ENCODE measurements around the gene DDX5. TPM values are rescaled to one million over a fixed set of nuclear protein-coding genes. Genes with fewer than 3 reads are reported as not detected.
A peak's percentile ranks its signal among the peaks of the same experiment; 100 is the strongest.

Gene DDX5
- total and polyA plus RNA-seq, 2 of the 13 experiments (the other 11 are each of a cell fraction or from before 2014, with no cell fraction given): 503 to 684 TPM

- TF ChIP-seq, protein P1, sequence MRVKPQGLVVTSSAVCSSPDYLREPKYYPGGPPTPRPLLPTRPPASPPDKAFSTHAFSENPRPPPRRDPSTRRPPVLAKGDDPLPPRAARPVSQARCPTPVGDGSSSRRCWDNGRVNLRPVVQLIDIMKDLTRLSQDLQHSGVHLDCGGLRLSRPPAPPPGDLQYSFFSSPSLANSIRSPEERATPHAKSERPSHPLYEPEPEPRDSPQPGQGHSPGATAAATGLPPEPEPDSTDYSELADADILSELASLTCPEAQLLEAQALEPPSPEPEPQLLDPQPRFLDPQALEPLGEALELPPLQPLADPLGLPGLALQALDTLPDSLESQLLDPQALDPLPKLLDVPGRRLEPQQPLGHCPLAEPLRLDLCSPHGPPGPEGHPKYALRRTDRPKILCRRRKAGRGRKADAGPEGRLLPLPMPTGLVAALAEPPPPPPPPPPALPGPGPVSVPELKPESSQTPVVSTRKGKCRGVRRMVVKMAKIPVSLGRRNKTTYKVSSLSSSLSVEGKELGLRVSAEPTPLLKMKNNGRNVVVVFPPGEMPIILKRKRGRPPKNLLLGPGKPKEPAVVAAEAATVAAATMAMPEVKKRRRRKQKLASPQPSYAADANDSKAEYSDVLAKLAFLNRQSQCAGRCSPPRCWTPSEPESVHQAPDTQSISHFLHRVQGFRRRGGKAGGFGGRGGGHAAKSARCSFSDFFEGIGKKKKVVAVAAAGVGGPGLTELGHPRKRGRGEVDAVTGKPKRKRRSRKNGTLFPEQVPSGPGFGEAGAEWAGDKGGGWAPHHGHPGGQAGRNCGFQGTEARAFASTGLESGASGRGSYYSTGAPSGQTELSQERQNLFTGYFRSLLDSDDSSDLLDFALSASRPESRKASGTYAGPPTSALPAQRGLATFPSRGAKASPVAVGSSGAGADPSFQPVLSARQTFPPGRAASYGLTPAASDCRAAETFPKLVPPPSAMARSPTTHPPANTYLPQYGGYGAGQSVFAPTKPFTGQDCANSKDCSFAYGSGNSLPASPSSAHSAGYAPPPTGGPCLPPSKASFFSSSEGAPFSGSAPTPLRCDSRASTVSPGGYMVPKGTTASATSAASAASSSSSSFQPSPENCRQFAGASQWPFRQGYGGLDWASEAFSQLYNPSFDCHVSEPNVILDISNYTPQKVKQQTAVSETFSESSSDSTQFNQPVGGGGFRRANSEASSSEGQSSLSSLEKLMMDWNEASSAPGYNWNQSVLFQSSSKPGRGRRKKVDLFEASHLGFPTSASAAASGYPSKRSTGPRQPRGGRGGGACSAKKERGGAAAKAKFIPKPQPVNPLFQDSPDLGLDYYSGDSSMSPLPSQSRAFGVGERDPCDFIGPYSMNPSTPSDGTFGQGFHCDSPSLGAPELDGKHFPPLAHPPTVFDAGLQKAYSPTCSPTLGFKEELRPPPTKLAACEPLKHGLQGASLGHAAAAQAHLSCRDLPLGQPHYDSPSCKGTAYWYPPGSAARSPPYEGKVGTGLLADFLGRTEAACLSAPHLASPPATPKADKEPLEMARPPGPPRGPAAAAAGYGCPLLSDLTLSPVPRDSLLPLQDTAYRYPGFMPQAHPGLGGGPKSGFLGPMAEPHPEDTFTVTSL (CRISPR knock-in tag; IDR thresholded peaks at IDR 0.05; ENCODE audit: borderline replicate concordance): no peak; the same call in 1 of the 2 replicates
- TF ChIP-seq ZNF75D (CRISPR knock-in tag; IDR thresholded peaks at IDR 0.05; ENCODE audit: borderline replicate concordance) (no peak), ZFP36L2 (CRISPR knock-in tag; IDR thresholded peaks at IDR 0.05) (peak; percentile 24; the same call in 1 of the 2 replicates), PTBP1 (IDR thresholded peaks at IDR 0.05; ENCODE audit: low read depth, low read length, poor library complexity, severe bottlenecking) (no peak), ZNF446 (CRISPR knock-in tag; IDR thresholded peaks at IDR 0.05) (peak; percentile 94), SP1 (IDR thresholded peaks at IDR 0.05) (no peak), SP1 (CRISPR knock-in tag; IDR thresholded peaks at IDR 0.05) (peak; percentile 46), ZFP41 (CRISPR knock-in tag; IDR thresholded peaks at IDR 0.05; ENCODE audit: borderline replicate concordance) (0 out of 2 replicates have a peak, but pooled peaks have one; percentile 10), ZBTB21 (CRISPR knock-in tag; IDR thresholded peaks at IDR 0.05) (peak; percentile 69), HIVEP1 (CRISPR knock-in tag; IDR thresholded peaks at IDR 0.05) (peak; percentile 86), DBP (CRISPR knock-in tag; IDR thresholded peaks at IDR 0.05; ENCODE audit: not compliant biosample characterization) (peak; percentile 67), ZNF512B (CRISPR knock-in tag; IDR thresholded peaks at IDR 0.05; ENCODE audit: borderline replicate concordance) (no peak)
- TF ChIP-seq, protein P2, sequence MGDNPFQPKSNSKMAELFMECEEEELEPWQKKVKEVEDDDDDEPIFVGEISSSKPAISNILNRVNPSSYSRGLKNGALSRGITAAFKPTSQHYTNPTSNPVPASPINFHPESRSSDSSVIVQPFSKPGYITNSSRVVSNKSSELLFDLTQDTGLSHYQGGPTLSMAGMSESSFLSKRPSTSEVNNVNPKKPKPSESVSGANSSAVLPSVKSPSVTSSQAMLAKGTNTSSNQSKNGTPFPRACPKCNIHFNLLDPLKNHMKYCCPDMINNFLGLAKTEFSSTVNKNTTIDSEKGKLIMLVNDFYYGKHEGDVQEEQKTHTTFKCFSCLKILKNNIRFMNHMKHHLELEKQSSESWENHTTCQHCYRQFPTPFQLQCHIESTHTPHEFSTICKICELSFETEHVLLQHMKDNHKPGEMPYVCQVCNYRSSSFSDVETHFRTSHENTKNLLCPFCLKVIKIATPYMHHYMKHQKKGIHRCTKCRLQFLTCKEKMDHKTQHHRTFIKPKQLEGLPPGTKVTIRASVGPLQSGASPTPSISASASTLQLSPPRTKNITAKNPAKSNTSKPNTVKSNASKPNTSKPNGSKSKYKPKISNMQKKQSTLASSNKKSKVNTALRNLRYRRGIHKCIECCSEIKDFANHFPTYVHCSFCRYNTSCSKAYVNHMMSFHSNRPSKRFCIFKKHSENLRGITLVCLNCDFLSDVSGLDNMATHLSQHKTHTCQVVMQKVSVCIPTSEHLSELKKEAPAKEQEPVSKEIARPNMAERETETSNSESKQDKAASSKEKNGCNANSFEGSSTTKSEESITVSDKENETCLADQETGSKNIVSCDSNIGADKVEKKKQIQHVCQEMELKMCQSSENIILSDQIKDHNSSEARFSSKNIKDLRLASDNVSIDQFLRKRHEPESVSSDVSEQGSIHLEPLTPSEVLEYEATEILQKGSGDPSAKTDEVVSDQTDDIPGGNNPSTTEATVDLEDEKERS (CRISPR knock-in tag; IDR thresholded peaks at IDR 0.05): no peak
- TF ChIP-seq, protein P3, sequence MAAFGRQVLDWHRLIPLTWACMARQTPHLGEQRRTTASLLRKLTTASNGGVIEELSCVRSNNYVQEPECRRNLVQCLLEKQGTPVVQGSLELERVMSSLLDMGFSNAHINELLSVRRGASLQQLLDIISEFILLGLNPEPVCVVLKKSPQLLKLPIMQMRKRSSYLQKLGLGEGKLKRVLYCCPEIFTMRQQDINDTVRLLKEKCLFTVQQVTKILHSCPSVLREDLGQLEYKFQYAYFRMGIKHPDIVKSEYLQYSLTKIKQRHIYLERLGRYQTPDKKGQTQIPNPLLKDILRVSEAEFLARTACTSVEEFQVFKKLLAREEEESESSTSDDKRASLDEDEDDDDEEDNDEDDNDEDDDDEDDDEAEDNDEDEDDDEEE (CRISPR knock-in tag; IDR thresholded peaks at IDR 0.05): peak; percentile 80
Observed at GRCh38 chr17:64506576-64507412, 705 bp upstream of the DDX5 start, which contains the start of gene CEP95 (continued).

Data from HepG2 (cell line).